ENCODE measurements around the gene TNFRSF21.
"Not testable (repeated sequence)": the region's sequence is repeated elsewhere in the genome, so short reads cannot be mapped to it uniquely, and the experiment has no call there.

Gene TNFRSF21

DNA sequence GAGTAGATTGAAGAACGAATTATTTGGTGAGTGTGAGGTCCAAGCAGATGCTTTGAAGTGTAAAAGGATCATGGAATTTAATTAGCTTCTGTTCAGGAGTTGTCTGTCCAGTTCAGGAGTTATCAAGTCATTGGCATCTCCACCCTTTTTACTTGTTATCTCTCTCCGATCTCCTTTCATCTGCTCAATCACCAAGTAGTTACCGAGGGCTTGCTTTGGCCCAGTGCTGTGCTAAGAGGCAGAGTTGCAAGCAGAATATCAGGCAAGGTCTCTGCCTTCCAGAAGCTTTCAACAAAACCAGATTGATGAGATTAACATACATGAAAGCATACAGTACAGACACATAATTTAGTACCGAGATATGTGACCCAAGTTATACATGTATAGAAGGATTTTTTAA is 10.2 kb upstream of the TNFRSF21 start:
- no peak for DNase-seq

DNA sequence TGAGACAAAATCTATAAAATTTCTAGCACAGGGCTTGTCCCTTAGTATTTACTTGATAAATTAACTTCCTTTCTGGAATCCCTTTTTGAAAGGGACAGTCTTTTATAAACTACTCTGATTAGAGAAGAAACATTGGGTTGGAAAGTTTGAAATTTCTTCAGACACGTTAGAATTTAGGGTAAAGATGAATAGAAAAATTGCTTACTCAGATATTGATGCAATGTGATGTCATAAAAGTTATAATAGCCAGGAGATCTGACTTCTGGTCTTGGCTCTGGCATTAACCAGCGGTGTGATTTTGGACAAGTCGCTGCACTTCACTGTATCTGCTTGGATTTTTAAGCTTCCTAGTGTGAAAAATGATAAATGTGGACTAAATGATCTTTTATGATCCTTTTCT is 9.7 kb upstream of the TNFRSF21 start:
- no peak for DNase-seq

DNA sequence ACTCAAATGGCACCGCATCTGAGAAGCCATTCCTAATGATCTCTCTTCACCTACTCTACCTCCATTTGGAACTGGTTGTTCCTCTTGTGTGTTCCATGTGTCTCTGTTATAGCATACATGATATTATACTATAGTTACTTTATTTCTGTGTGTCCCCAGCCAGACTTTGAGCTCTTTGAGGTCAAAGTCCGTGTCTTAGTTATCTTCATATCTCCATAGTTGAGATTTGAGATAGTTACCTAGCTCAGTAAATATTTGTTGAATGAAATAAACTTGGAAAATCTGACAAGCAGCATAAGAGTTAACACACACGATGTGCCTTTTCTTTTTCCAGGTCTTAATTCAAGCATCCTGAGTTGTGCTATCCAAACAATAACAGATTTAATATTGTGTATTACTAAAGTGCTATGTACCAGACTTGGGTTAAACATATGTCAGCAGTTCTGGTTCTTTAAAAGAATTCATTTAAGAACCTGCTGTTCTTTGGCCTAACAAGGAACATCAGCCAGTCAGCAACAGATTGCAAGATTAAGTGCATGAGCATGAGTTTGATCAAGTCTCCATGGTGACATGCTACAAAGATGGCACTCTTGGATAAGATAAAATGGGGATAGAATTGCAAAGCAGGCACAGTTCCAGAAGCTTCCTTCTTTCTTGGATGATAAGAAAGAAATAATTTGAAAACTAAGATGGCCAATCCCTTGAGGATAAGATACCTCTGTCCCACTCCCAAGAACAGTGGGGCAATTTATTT is 8.7 kb upstream of the TNFRSF21 start:
- DNase-seq, result no peak

- not testable (repeated sequence) for DNase-seq
Measured at GRCh38 chr6:47315181-47315580, 5.5 kb upstream of the TNFRSF21 start.

- no peak for DNase-seq
Measured at GRCh38 chr6:47310131-47310480, 401 bp upstream of the TNFRSF21 start.

GRCh38 chr6:47308552-47309290 is 984 bp downstream of the TNFRSF21 start:
- DNase-seq, result no peak

DNA sequence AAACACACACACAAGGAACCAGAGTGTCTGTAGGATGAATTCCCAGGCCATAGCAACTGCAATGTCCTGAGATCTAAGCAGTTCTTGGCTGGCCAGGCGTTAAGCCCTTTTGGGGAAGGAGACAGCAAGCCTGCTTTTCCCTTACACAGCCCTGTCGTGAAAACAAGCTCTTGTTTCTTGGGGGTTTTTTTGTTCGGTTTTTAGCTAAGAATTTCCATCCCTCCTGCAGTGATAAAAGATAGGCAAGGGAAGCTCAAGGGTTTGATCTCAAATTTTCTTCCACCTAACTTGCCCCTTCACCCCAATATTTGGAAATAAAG is 1.5 kb downstream of the TNFRSF21 start:
- no peak for DNase-seq

- DNase-seq, result no peak
Measured at GRCh38 chr6:47307362-47308197, 2.1 kb downstream of the TNFRSF21 start.

DNA sequence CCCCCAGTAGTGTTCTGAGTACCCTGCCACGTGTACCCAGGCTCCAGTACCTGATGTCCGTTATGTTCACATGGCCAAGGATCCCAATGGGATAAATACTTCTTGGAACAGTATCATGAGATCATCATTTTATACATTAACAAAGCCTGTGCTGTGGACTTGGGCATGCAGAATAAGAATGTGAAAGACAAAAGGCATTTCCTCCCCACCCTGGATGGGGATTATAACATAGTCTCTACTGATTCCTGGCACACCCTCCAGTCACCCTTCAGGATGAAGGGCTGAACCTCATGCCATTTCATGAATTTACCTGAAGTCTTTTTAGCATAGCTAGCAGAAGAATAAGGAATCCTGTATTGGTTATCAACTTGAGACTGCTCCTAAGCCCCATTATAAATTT is 2.8 kb downstream of the TNFRSF21 start:
- no peak for DNase-seq

GRCh38 chr6:47303861-47304260 is 5.8 kb downstream of the TNFRSF21 start:
- no peak for DNase-seq

- no peak for DNase-seq
Measured at GRCh38 chr6:47303342-47303741, 6.4 kb downstream of the TNFRSF21 start.

- no peak for DNase-seq
Measured at GRCh38 chr6:47302043-47302442, 7.7 kb downstream of the TNFRSF21 start.

DNA sequence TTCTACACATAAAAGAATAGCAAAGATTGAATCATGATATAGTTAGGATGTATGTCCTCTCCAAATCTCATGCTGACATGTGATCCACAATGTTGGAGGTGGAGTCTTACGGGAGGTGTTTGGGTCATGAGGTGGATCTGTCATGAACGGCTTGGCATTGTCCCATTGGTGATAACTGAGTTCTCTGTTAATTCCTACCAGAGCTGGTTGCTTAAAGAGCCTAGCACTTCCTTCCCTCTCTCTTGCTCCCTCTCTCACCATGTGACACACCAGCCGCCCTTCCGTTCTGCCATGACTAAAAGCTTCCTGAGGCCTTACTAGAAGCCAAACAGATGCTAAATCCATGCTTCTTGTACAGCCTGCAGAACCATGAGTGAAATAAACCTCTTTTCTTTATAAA is 8.3 kb downstream of the TNFRSF21 start:
- DNase-seq, result no peak

- DNase-seq, result no peak
Measured at GRCh38 chr6:47300417-47300816, 9.3 kb downstream of the TNFRSF21 start.

GRCh38 chr6:47299965-47300364 is 9.7 kb downstream of the TNFRSF21 start:
- no peak for DNase-seq

- DNase-seq, result no peak
Measured at GRCh38 chr6:47298475-47298874, 11.2 kb downstream of the TNFRSF21 start.

- no peak for DNase-seq
Measured at GRCh38 chr6:47294990-47295389, 14.7 kb downstream of the TNFRSF21 start.

DNA sequence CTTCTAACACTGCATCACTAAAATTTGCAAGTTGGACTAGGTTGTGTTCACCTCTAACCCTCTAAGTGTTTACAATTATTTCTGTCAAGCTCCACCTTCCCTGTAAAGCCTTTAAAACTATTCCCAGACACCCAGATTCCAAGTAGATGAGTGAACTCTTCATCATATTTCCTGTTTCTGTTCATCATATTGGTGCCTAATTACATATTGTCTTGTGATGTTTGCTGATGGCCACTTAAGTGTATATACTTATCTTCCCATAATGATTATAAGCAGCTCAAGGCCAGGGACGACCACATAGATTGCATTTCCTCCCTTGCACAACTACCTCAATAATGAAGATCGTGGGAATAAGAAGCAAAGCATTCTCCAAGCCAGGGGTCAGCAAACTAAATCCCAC is 16.8 kb downstream of the TNFRSF21 start:
- DNase-seq, result no peak

- no peak for DNase-seq
Measured at GRCh38 chr6:47292027-47292426, 17.7 kb downstream of the TNFRSF21 start.

DNA sequence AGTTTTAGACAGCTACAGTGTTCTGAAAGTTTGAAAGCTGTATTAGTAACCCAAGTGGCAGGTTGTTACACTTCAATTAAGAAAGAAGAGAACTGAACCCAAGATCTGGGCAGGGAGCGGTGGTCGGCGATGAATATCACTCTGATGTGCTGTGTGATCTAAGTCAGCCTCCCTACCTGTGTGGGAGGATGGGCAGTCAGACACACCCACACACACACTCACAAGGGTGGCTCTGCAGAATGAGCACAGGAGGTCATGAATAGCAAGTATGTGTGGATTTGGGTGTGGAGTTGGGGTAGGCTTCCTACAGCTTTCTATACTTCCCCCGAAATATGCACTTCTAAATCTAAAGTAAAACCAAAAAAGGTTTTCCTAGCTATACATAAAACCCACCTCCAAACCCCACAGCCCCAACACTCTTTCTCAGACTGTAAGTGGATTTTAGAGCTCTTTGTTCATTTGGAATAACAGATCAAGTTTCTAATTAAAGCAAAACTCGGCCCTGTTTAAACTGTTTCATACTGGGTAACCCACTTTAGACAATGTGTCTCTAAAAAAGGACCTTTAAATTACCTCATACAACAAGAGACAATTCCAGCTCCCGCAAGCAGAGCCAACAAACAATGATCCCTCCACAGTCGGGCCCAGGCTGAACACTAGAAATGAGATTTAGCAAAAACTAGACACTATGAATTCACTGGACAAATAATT is 19.4 kb downstream of the TNFRSF21 start:
- no peak for DNase-seq

DNA sequence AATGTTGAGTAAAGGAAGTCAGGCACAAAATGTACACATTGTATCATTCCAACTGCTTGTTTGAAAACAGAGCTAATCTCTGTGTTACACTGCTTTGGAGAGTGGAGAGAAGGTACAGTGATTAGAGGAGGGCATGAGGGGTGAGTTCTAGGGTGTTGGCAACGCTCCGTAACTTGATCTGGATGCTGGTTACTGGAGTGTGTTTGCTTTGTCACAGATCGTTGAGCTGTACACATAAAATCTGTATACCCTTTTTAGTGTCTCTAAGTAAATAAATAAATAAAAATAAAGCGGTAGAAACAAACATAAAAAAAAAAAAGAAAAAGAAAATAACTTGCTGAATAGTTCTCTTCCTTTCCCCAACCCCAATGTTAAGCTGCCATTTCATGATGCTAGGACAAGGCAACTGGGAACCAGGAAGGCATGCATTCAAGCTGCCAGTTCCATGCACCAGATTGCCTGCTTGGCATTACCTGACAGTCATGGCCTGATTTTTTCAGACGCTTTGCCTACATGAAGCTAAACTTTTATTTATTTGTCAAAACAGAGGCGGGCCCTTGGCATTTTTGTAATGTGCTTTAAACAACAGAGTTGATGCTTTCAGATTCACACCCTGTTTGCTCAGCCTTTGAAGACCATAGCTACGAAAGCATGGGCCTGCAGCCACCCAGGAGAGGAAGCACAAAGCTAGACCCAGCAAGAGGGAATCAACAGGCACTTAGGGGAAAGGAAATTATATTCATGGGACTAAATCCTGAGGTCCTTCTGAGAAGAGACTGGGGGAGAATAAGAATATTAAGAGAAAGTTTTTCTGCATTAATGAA is 21.2 kb downstream of the TNFRSF21 start:
- peak; percentile 56 for DNase-seq

DNA sequence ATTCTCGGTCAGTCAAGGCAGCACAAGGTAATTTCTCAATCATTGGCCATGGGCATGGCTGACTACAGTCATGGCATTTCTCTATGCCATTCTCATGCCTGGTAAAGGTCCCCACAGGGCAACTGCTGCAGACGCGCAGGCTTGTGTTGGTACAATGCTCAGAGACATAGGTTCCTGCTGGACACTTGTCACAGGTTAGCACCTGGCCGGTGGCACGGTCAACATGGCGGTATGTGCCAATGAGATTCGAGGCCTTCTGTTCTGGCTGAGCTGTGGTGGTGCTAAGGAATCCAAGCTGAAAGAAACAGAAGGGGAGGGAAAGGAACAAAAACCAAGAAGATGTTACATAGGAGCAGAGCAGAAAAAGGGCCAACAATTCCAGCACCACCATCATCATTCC is 23.4 kb downstream of the TNFRSF21 start:
- DNase-seq, result no peak

Measured in DMS79 (cell line).